B cell (primary cell): ENCODE measurements around the gene RNU1-2.
"Not testable (repeated sequence)": the region's sequence is repeated elsewhere in the genome, so short reads cannot be mapped to it uniquely, and the experiment has no call there.

Source experiments
- CTCF ChIP-seq: fragments of 200-600 bp; IDR thresholded peaks from one replicate; pipeline ENCODE4 v1.8.0; 2022; ENCODE audit warnings: antibody characterized with exemption, mild to moderate bottlenecking
- EZH2 ChIP-seq: IDR thresholded peaks from 2 replicates; pipeline ENCODE4 v1.6.1; 2012; ENCODE audit warnings: borderline replicate concordance, low read depth, mild to moderate bottlenecking, moderate library complexity, low read length; ENCODE audit not compliant: insufficient read depth, poor library complexity, severe bottlenecking

GRCh38 chr1:16860048-16860447 is 35.7 kb upstream of the RNU1-2 start:
- not testable (repeated sequence) for TF ChIP-seq CTCF, EZH2
